Measurements from ENCODE around the gene FRMD5. TPM values are rescaled to one million over a fixed set of nuclear protein-coding genes. Genes with fewer than 3 reads are reported as not detected.

FRMD5 gene
- total and polyA plus RNA-seq, 2 donors (not counting 1 experiment from before 2014, with no cell fraction given), result not detected

DNA sequence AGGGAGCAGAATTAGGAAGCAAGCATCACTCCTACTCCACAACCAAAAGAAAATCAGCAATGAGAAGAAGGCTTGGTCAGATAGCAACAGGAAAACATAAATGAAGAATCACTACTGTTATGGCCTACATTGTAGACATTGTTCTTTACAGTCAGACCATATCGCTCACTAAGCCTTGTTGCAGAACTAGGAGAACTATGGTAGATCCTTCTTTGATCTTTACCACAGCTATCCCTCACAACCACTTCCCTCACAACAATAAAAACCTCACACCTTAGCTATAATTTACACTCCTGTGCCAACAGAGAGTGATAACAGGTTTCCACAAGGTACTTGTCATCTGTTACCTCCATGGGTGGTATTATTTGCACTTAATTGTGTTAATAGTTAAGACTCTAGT, 241.7 kb downstream of the FRMD5 start:
- Mint-ChIP-seq H3K9me3 (ENCODE audit: insufficient read depth) (no peaks in the 10 kb centered on the region), H3K27me3 (peaks cover 11% of the 10 kb centered on the region), H3K4me1 (peaks cover 10% of the 10 kb centered on the region), H3K4me3 (no peak overlapping the region), H3K27ac (no peak overlapping the region)
- Histone ChIP-seq H3K9me3 (ENCODE audit: control extremely low read depth in 1 of 3, control insufficient read depth in 2 of 3, insufficient read depth in 1 of 3, low read length in 2 of 3) (no peaks in the 10 kb centered on the region), H4K20me1 (ENCODE audit: control insufficient read depth, insufficient read depth, low read length, poor library complexity, severe bottlenecking) (no peaks in the 10 kb centered on the region), H3K4me2 (replicated peaks; ENCODE audit: low read depth, low read length, poor library complexity, severe bottlenecking) (no peak overlapping the region), H3K36me3 (replicated peaks in 1 of 2; ENCODE audit: control extremely low read depth in 1 of 2, control insufficient read depth in 1 of 2, extremely low read depth in 1 of 2, insufficient read depth in 2 of 2, low read length in 1 of 2) (no peaks in the 10 kb centered on the region), H3K4me1 (ENCODE audit: control insufficient read depth in 2 of 2, insufficient read depth in 2 of 2, low read length in 2 of 2) (peaks cover 3 to 7% of the 10 kb centered on the region in 2 donors), H3K79me2 (ENCODE audit: control insufficient read depth, insufficient read depth, low read length) (no peaks in the 10 kb centered on the region), H3K27ac (ENCODE audit: low read length in 2 of 2) (no peak overlapping the region), H3K27me3 (replicated peaks in 1 of 4; ENCODE audit: control extremely low read depth in 1 of 4, control insufficient read depth in 3 of 4, insufficient read depth in 4 of 4, low read length in 3 of 4) (no peaks in the 10 kb centered on the region), H2AFZ (ENCODE audit: insufficient read depth, low read depth, low read length, poor library complexity, severe bottlenecking) (no peak overlapping the region), H3K4me3 (ENCODE audit: control extremely low read depth in 1 of 5, extremely low read depth in 1 of 5, insufficient read depth in 1 of 5, low read depth in 2 of 5, low read length in 4 of 5) (no peak overlapping the region), H3K9ac (ENCODE audit: low read length) (no peak overlapping the region)
- DNase-seq (no peak), ATAC-seq (ENCODE audit: low read depth) (no peak)
- 100% methylated on average over 1 of the region's 1 CpG for WGBS (ENCODE audit: insufficient coverage)
- TF ChIP-seq, protein P1, sequence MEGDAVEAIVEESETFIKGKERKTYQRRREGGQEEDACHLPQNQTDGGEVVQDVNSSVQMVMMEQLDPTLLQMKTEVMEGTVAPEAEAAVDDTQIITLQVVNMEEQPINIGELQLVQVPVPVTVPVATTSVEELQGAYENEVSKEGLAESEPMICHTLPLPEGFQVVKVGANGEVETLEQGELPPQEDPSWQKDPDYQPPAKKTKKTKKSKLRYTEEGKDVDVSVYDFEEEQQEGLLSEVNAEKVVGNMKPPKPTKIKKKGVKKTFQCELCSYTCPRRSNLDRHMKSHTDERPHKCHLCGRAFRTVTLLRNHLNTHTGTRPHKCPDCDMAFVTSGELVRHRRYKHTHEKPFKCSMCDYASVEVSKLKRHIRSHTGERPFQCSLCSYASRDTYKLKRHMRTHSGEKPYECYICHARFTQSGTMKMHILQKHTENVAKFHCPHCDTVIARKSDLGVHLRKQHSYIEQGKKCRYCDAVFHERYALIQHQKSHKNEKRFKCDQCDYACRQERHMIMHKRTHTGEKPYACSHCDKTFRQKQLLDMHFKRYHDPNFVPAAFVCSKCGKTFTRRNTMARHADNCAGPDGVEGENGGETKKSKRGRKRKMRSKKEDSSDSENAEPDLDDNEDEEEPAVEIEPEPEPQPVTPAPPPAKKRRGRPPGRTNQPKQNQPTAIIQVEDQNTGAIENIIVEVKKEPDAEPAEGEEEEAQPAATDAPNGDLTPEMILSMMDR (IDR thresholded peaks at IDR 0.05), result no peak
- no peak for TF ChIP-seq EZH2 (IDR thresholded peaks at IDR 0.05; ENCODE audit: borderline replicate concordance, insufficient read depth, low read depth, low read length, poor library complexity, severe bottlenecking)
- ChIA-PET POLR2A (no interaction called here), CTCF (no interaction called here)
- intact Hi-C loops (cut with micrococcal nuclease), result no loop called here

DNA sequence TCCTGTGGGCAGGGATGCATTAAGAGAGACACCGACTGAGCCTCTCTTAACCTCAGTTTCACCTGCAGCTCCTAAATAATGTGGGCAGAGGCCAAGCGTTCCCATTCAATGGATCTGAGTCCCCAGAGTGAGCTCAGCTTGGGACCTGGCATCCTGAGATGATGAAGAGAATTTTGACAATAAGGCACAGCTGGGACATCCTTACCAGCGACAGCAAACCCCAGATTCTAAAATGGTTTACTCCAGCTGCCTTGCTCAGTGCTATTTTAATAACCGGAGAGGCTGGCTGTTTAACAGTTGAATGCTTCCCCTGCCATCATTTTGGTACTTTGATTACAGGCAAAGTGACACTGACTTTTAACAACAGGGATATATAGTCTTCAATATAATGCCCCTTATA, 244.5 kb downstream of the FRMD5 start:
- 100% methylated on average over 3 of the region's 4 CpGs for WGBS (ENCODE audit: insufficient coverage)
- TF ChIP-seq, protein P1 (IDR thresholded peaks at IDR 0.05), result no peak
- no peak for TF ChIP-seq EZH2 (IDR thresholded peaks at IDR 0.05; ENCODE audit: borderline replicate concordance, insufficient read depth, low read depth, low read length, poor library complexity, severe bottlenecking)
- no peaks in the 10 kb centered on the region for H3K79me2 ChIP-seq (ENCODE audit: control insufficient read depth, insufficient read depth, low read length)
- no peaks in the 10 kb centered on the region for H3K27me3 ChIP-seq (replicated peaks in 1 of 4; ENCODE audit: control extremely low read depth in 1 of 4, control insufficient read depth in 3 of 4, insufficient read depth in 4 of 4, low read length in 3 of 4)
- peaks cover 12% of the 10 kb centered on the region for H3K4me1 Mint-ChIP-seq
- POLR2A ChIA-PET, result no interaction called here
- DNase-seq (no peak), ATAC-seq (ENCODE audit: low read depth) (no peak)
- no peak overlapping the region for H3K4me3 Mint-ChIP-seq
- H3K4me1 ChIP-seq (ENCODE audit: control insufficient read depth in 2 of 2, insufficient read depth in 2 of 2, low read length in 2 of 2), result peaks cover 3 to 7% of the 10 kb centered on the region in 2 donors
- H3K27ac Mint-ChIP-seq, result no peak overlapping the region
- intact Hi-C loops (cut with micrococcal nuclease), result no loop called here
- no peak overlapping the region for H2AFZ ChIP-seq (ENCODE audit: insufficient read depth, low read depth, low read length, poor library complexity, severe bottlenecking)
- no peak overlapping the region for H3K4me2 ChIP-seq (replicated peaks; ENCODE audit: low read depth, low read length, poor library complexity, severe bottlenecking)
- H3K27ac ChIP-seq (ENCODE audit: low read length in 2 of 2), result no peak overlapping the region
- no peaks in the 10 kb centered on the region for H3K36me3 ChIP-seq (replicated peaks in 1 of 2; ENCODE audit: control extremely low read depth in 1 of 2, control insufficient read depth in 1 of 2, extremely low read depth in 1 of 2, insufficient read depth in 2 of 2, low read length in 1 of 2)
- no peaks in the 10 kb centered on the region for H3K27me3 Mint-ChIP-seq
- CTCF ChIA-PET, result no interaction called here
- H3K9me3 ChIP-seq (ENCODE audit: control extremely low read depth in 1 of 3, control insufficient read depth in 2 of 3, insufficient read depth in 1 of 3, low read length in 2 of 3), result no peaks in the 10 kb centered on the region
- no peak overlapping the region for H3K4me3 ChIP-seq (ENCODE audit: control extremely low read depth in 1 of 5, extremely low read depth in 1 of 5, insufficient read depth in 1 of 5, low read depth in 2 of 5, low read length in 4 of 5)
- no peaks in the 10 kb centered on the region for H4K20me1 ChIP-seq (ENCODE audit: control insufficient read depth, insufficient read depth, low read length, poor library complexity, severe bottlenecking)
- no peaks in the 10 kb centered on the region for H3K9me3 Mint-ChIP-seq (ENCODE audit: insufficient read depth)
- H3K9ac ChIP-seq (ENCODE audit: low read length), result no peak overlapping the region
